ENCODE measurements around the gene LRRC8B. TPM values are rescaled to one million over a fixed set of nuclear protein-coding genes. Genes with fewer than 3 reads are reported as not detected.

The LRRC8B gene
- total and polyA plus RNA-seq, 2 of the 8 experiments (the other 6 are each of a cell fraction or from before 2014, with no cell fraction given): 18.4 to 29.2 TPM

DNA sequence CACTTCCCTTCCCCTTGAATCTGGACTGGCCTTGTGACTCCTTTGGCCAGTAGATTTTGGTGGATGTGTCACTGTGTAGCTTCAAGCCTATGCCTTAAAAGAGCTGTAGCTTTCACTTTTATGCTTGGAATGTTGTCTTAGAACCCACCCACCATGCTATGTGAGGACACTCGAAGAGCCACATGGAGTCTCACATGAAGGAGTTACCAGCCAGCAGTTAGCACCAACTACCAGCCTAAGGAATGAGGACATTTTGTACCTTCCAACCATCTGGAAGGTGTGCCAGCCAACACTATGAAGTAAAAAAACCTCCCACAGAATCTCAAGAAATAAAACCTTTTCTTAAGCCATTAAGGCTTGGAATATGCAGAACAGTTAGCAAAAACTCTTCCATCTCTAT, 50.6 kb downstream of the LRRC8B start:
- H2BK15ac ChIP-seq (ENCODE audit: low read length): no peak overlapping the region
- peaks cover 0 to 5% (median 2%) of the 10 kb centered on the region in 4 experiments; a peak in 5 of 8 replicates for H3K36me3 ChIP-seq (ENCODE audit: control insufficient read depth in 2 of 4, insufficient read depth in 4 of 4, low read length in 3 of 4)
- H3K27me3 ChIP-seq (replicated peaks in 1 of 4; ENCODE audit: control insufficient read depth in 3 of 4, extremely low read depth in 1 of 4, insufficient read depth in 3 of 4, low read length in 3 of 4): no peaks in the 10 kb centered on the region; a peak in 1 of 7 replicates
- no peak overlapping the region for H3K23ac ChIP-seq (ENCODE audit: insufficient read length)
- H3K14ac ChIP-seq (ENCODE audit: insufficient read length): no peak overlapping the region
- no peaks in the 10 kb centered on the region for H3K79me1 ChIP-seq (ENCODE audit: low read depth, low read length)
- DNase-seq (ENCODE audit: low read depth in 1 of 2, low spot score in 2 of 2): no peak
- H2AK5ac ChIP-seq (ENCODE audit: low read depth, low read length): no peak overlapping the region
- H3K27ac ChIP-seq (ENCODE audit: low read depth, low read length): no peak overlapping the region
- POLR2A ChIA-PET (ENCODE audit: partially characterized antibody): interaction anchor here (1.0 to 1.2 kb wide), 2 partner anchors 18 to 24 kb away, joined by 3 to 4 read pairs; no protein-coding TSS in a partner anchor
- H2BK20ac ChIP-seq (ENCODE audit: low read length): no peak overlapping the region
- no peak overlapping the region for H2BK5ac ChIP-seq (ENCODE audit: low read depth, low read length)
- H3K9me3 ChIP-seq (ENCODE audit: insufficient read depth in 2 of 2, low read depth in 1 of 2, low read length in 1 of 2): no peaks in the 10 kb centered on the region
- WGBS, 2 experiments (ENCODE audit: extremely low coverage in 1 of 2, insufficient coverage in 1 of 2, insufficient read length in 1 of 2, insufficient replicate concordance in 2 of 2, low coverage in 1 of 2, low lambda C conversion rate in 2 of 2, missing lambda C conversion rate in 1 of 2): 94% methylated on average over 1 of the region's 1 CpG; no CpG with 5 or more reads in 1 of the 2 experiments
- CTCF ChIA-PET (ENCODE audit: partially characterized antibody): interaction anchor here (1.1 kb wide), 1 partner anchor 56 kb away, joined by 3 read pairs; no protein-coding TSS in a partner anchor
- H3K9ac ChIP-seq (replicated peaks in 1 of 4; ENCODE audit: extremely low read depth in 1 of 4, low read depth in 3 of 4, low read length in 3 of 4): no peak overlapping the region
- H3K79me2 ChIP-seq (ENCODE audit: control insufficient read depth in 1 of 2, insufficient read depth in 2 of 2, low read length in 2 of 2): 0 out of 4 replicates have a peak, but pooled peaks cover 0 to 2% of the 10 kb centered on the region in 2 experiments
- no peaks in the 10 kb centered on the region for H3K23me2 ChIP-seq (ENCODE audit: low read depth, low read length)
- no peaks in the 10 kb centered on the region for H3K4me1 ChIP-seq (replicated peaks in 1 of 4; ENCODE audit: control insufficient read depth in 3 of 4, insufficient read depth in 4 of 4, low read length in 3 of 4)
- peaks cover 1 to 3% of the 10 kb centered on the region in 2 experiments for H4K20me1 ChIP-seq (replicated peaks in 1 of 2; ENCODE audit: control insufficient read depth in 1 of 2, insufficient read depth in 2 of 2, low read length in 2 of 2)
- no peak overlapping the region for H4K5ac ChIP-seq (ENCODE audit: insufficient read length, low read depth, low read length)
- no peak overlapping the region for H2BK12ac ChIP-seq (ENCODE audit: low read depth, low read length)
- no peak overlapping the region for H3K4me3 ChIP-seq (ENCODE audit: extremely low read depth in 1 of 4, insufficient read depth in 2 of 4, low read depth in 3 of 4, low read length in 4 of 4)
- no peak overlapping the region for H2AFZ ChIP-seq (ENCODE audit: low read length)
- no peak overlapping the region for H3K18ac ChIP-seq (ENCODE audit: extremely low read depth, low read length)
- FAIRE-seq: no peak
- no peak overlapping the region for H2BK120ac ChIP-seq (replicated peaks; ENCODE audit: low read depth, low read length)
- H4K91ac ChIP-seq (replicated peaks; ENCODE audit: insufficient read length, low read length): no peak overlapping the region
- H3K4me2 ChIP-seq (ENCODE audit: insufficient read depth in 1 of 2, low read depth in 2 of 2, low read length in 2 of 2): no peak overlapping the region
- no peak overlapping the region for H3K56ac ChIP-seq (replicated peaks; ENCODE audit: insufficient read length, low read depth, low read length)
- H4K8ac ChIP-seq (ENCODE audit: extremely low read depth, insufficient read depth, low read length): no peak overlapping the region
- no peak overlapping the region for H3K4ac ChIP-seq (replicated peaks; ENCODE audit: insufficient read length, low read depth, low read length)
- TF ChIP-seq GTF2F1 (IDR thresholded peaks at IDR 0.05; ENCODE audit: borderline replicate concordance, low read depth, low read length) (no peak), TEAD4 (IDR thresholded peaks at IDR 0.05; ENCODE audit: low read depth, low read length) (no peak), SIX5 (IDR thresholded peaks at IDR 0.05; ENCODE audit: low read depth, low read length) (no peak), KDM1A (IDR thresholded peaks at IDR 0.05; ENCODE audit: borderline replicate concordance, low read length) (no peak), HDAC6 (IDR thresholded peaks at IDR 0.05; ENCODE audit: low read depth, low read length) (no peak), USF2 (IDR thresholded peaks at IDR 0.05; ENCODE audit: low read length) (no peak), ZNF274 (IDR thresholded peaks at IDR 0.05; ENCODE audit: borderline replicate concordance, extremely low read depth, low read length) (no peak), SP1 (IDR thresholded peaks at IDR 0.05; ENCODE audit: low read depth, low read length) (no peak), RNF2 (IDR thresholded peaks at IDR 0.05; ENCODE audit: borderline replicate concordance, low read depth, low read length, missing control alignments, poor library complexity, severe bottlenecking) (no peak), RAD21 (IDR thresholded peaks at IDR 0.05 in 1 of 2, conservative IDR thresholded peaks at IDR 0.05 in 1 of 2; ENCODE audit: low read depth in 2 of 2, low read length in 2 of 2) (no peak), JUN (IDR thresholded peaks at IDR 0.05; ENCODE audit: low read depth, low read length) (no peak), KDM5A (IDR thresholded peaks at IDR 0.05; ENCODE audit: low read length) (no peak), TBP (IDR thresholded peaks at IDR 0.05; ENCODE audit: low read depth, low read length) (no peak)

Measured in H1 (cell line).